Erythroblast (primary cell): ENCODE measurements around the gene CACNB3.

ENCODE experiments used
- GATA1 ChIP-seq: IDR thresholded peaks from 2 replicates; pipeline ENCODE4 v1.6.1; 2011; ENCODE audit warnings: low read depth, mild to moderate bottlenecking, control low read depth, low read length, moderate library complexity
- POLR2A ChIP-seq: IDR thresholded peaks from 2 replicates; pipeline ENCODE4 v1.6.1; 2011; ENCODE audit warnings: mild to moderate bottlenecking, low read length

- TF ChIP-seq POLR2A: no peak
- TF ChIP-seq GATA1: no peak
These were observed 4.6 kb upstream of the CACNB3 start for GRCh38 chr12:48813465-48814261.
